Activated CD8-positive, alpha-beta memory T cell treated with anti-CD3 and anti-CD28 coated beads for 4 hours (primary cell): ENCODE results near the gene ZDHHC22.

ENCODE experiments used
- DNase-seq, 2 donors: peaks; one replicate each; pipeline ENCODE4 v3.0.0-alpha.2; 2020; ENCODE audit warnings: low read depth in 2 of 2

ZDHHC22 gene

GRCh38 chr14:77104393-77104792, 37.2 kb downstream of the ZDHHC22 start:
- no peak for DNase-seq

DNA sequence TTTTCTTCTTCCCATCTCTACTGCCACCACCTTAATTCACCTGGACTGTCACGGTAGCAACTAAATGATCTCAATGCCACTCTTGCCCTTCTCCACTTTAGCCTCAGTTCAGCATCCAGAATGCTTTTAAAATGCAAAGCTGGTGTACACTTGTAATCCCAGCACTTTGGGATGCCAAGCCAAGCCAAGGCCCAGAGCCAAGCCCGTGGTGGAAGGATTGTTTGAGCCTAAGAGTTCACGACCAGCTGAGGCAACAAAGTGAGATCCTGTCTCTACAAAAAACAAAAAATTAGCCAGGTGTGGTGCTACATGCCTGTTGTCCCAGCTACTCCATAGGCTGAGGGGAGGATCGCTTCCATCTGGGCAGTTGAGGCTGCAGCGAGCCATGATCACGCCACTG, 37.6 kb downstream of the ZDHHC22 start:
- no peak for DNase-seq

DNA sequence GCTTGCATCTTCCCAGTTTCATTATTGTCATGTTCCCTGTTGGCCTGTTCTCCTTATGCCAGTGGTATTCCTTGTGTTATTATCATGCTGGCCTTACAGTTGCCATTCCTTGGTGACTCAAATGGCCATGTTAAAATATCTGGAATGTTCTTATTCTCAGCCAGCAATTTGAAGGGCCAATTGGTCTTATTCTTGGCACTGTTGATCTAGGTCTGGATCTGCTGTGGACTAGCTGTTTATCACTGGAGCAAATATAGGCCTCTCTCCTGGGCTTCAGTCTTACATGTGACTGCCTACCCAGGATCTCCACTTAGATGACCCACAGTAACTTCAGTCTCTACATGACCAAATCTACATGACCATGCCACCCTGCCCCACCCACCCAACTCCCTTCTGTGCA, 38.1 kb downstream of the ZDHHC22 start:
- no peak for DNase-seq

DNA sequence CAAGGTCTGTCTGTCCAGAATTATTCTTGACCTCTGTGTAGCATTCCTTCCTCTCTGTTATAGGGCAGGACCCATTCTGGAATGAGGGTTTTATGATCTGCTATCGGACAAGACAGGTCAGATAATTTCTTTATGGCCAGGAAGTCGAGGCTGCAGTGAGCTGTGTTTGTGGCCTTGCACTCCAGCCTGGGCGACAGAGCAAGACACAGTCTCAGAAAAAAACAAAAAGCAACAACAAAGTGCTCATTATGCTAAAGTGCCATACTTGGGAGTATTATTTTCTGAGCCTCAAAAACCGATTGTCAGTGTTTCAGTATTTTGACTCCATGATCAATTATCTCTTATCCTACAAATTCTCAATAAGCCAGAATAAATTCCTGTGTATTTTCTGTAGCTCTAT, 39.4 kb downstream of the ZDHHC22 start:
- DNase-seq = no peak

DNA sequence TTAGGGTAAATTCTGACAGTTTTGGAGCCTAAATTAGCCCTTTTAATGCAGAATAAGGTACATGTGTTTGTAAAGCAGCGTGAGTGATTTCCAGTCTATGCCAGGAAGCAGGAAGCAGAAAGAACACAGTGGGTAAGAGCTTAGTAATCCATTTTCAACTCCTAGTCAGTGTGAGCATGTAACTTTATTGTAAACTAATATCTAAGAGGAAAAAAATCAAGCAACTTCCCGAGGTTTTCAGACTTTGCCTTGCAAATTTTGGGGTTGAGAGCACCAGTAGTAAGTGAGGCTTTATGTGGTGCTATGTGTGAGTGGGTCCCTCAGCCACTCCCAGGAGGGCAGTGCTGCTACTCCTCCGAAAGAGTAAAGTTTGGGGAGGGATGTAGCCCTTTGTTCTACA, 40.6 kb downstream of the ZDHHC22 start:
- DNase-seq = no peak

GRCh38 chr14:77099425-77100167, 42.0 kb downstream of the ZDHHC22 start:
- DNase-seq = no peak

DNA sequence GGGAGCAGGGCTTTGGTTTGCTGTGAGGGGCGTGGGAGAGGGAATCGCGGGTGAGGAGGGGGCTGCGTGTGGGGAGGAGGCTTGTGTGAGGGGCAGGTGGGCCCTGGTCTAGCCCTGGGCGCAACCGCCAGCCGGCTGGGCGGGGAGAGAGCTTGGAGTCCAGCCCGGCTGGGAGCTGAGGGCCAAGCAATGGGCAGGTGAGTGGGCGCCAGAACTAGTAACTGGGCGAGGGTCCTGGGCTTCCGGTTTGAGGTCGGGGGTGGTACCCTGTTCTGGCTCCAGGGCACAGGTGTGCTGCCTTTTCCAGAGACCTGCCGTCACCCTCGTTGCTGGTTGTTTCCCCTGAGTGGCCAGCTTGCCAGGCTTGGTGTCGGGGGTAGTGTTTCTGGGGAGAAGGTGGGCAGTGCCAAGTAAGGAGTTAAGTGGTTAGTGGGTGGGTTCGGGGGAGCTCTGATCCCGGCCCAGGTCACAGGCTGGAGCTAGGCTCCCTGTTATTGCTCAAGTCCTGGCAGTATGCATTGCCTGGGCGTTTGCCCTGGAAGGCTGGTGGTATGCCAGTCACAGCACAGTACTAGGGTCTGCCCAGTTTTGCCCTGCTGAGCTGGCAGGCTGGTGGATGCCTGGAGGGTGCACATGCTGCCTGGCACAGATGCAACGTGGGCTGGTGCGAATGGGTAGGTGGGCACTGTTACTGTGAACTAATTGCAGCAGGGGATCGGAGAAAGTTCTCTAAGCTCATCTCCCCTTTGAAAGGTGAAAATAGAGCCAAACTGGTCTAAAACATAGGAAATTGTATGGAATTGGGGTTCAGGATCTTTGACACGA, 42.9 kb downstream of the ZDHHC22 start:
- DNase-seq = no peak

- peak; percentile 100 for DNase-seq
These were observed 43.7 kb downstream of the ZDHHC22 start, which contains the start of gene CIPC for GRCh38 chr14:77097700-77098528. Gene CIPC (plus strand): TSS chr14:77098258. CDS start chr14:77105709, 7,451 bp downstream.

DNA sequence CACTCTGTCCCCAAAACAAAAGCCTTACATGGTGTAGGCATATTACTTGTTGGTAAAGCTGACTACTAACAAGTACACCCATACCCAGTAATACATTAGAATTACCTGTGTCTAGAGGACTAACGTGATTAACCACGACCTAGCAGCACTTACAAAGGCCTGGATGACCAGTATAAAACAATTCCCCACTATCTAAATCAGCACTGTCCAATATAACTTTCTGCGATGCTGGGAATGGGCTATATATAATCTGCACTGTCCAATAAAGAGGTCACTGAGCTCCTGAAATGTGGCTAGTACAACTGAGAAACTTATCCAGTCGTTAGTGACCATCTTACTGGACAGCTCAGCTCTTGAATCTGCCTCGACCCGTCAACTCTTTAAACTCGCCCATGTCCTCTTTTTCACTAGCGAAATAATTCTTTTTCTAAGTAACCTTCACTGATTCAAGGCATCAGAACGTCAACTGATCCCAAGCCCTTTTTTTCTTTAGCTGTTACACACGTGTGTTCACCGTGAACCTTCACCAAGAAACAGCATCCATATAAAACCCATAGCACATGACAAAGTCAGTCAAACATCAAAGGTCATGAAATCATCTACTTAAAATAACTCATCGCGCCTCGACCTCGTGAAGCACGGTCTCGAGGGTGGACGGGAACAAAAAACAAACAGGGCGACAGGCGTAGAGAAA, 44.4 kb downstream of the ZDHHC22 start:
- DNase-seq = no peak

GRCh38 chr14:77094672-77095284, 46.8 kb downstream of the ZDHHC22 start:
- peak; percentile 48 to 63 for DNase-seq

GRCh38 chr14:77092676-77093075, 48.9 kb downstream of the ZDHHC22 start:
- no peak for DNase-seq

DNA sequence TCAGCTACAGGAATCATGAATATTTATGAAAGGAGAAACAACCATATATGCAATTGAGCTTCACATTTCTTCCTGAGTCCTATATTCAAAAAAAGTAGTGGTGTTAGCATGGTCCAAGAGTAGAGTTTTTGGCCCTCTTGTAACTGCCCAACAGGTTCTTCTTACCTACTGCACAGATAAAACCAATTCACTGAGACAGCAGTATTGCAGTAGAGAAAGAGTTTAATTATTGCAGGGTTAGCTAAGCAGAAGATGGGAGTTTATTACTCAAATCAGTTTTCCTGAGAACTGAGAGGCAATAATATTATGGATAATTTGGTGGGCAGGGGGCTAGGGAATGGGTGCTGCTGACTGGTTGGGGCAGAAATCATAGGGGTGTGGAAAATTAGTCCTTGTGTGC, 50.1 kb downstream of the ZDHHC22 start:
- DNase-seq = no peak

DNA sequence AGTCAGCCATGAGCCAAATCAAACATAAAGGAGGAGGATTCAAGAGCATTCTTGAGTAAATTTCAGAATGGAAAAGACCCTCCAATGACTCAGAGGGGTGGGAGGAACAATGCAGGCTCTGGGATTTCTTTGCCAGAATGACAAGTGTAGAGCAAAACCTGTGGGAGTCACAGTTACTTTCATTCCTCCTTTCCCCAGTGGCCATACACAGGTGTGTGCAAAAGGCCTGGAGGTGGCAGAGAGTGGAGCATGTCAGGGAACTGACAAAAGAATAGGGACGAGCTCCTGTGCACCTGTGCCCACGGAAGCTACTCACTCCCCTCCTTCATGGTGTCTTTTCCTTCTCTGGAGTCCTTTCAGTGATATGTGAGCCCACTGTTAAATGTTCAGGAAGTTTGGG, 52.9 kb downstream of the ZDHHC22 start:
- DNase-seq = no peak

DNA sequence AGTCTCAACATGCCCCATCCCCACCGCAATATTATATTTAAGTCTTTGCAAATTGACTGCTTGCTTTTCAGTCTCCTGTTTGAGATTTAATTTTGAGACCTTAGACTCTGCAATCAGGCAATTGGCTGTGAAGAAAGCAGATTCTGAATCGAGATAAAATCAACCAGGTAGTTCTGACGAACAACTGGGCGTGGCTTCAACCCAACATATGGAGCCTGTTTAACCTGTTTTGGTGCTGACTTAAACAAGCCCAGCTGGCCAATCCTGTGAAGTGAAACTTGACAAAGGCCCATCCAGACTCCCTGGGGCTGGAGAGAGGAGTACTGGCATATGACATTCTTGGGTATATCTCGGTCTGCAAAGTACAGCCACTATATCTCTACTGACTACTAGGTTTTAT, 53.4 kb downstream of the ZDHHC22 start:
- no peak for DNase-seq

GRCh38 chr14:77087631-77088030, 54.0 kb downstream of the ZDHHC22 start:
- no peak for DNase-seq

GRCh38 chr14:77086951-77087350, 54.6 kb downstream of the ZDHHC22 start:
- no peak for DNase-seq

- no peak for DNase-seq
These were observed 55.4 kb downstream of the ZDHHC22 start for GRCh38 chr14:77086017-77086727.

DNA sequence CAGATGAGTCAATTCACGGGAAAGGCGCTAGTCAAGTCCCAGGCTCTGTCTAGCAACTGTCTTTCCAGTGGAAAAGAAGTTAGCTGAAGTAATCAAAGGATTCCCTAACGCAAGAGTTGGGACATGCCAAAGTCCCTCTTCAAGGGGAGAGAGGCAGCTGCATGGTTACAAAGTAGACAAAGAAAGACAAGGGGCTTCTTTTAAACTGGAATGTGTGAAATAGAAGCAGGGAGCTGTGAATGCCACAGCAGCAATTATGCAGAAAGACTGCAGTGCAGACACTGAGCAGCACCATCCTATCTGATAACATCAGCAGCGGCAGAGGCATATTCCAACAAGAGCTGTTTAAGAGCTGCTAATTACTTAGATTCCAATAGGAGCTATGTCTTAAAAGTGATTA, 56.1 kb downstream of the ZDHHC22 start:
- DNase-seq = no peak

DNA sequence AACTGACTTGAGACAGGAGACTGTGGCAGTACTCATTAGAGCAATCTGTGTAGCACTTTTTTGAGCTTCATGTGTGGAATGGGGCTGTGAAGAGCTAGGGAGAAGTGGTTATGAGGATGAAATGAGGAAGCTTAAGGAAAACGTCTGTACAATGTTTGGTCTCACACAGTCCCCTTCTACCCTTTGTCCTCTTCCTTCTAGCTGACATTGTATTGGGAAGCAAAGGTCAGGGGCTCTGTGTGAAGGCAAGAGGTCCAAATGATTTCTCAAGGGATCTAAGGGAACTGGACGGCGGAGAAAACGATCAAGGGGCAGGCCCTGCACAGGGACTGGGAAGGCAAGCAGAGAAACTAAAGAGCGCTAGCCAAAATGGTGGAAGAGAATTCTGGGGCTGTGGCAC, 56.6 kb downstream of the ZDHHC22 start:
- no peak for DNase-seq

DNA sequence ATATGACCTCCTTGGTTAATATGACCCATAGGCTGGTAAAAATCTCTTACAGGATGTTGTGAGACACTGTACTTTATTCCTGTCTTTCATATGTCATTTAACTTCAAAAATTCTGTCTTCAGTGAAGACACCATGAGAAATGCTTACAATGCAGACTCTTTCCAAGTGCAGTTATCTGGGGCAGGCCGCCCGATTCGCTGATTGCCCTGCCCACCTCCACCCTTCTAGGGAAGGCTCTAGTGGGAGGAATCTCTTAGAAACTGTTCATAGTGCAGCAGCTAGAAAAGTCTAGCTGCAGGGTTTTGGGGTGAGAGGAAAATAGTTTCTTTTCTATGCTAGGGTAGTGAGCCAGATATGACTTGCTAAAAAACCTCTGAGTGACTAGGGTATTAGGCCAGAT, 58.5 kb downstream of the ZDHHC22 start:
- no peak for DNase-seq

DNA sequence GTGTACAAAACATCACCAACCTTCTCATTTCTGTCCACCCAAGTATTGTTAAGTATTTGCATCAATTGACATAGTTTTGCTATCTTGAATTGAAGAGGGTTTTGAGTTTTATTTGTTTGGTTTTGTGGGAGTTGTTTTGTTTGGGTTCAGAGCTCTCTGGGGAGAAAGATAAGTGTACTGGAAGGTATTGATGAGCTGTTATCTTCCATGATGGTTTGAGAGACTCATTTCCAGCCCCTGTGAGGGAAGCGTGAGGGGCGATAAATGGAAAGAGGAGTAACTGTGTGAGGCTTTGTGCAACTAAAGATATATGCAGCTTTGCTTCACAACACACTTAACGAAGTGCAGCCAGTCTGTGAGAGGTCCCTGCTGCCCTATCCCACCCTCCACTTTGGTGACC, 59.2 kb downstream of the ZDHHC22 start:
- no peak for DNase-seq
